HepG2 (cell line): Measurements from ENCODE around the gene SERPIND1. TPM values are rescaled to one million over a fixed set of nuclear protein-coding genes. Genes with fewer than 3 reads are reported as not detected.

Source experiments
- ATAC-seq: fragments of 200-7000 bp; cut with Tn5 transposase; 3 replicates; pipeline ENCODE4 v1.9.1; 2020; ENCODE audit warnings: mild to moderate bottlenecking, moderate library complexity
- BruUV-seq: library from RNA; stranded (reverse); fragments of 400-500 nt; replicated peaks from 2 replicates; lab custom pipeline; 2021; lab: Mats Ljungman, UMichigan
- CTCF ChIA-PET: fragments of 300-600 bp; formaldehyde crosslinking; extraction: SDS; loops from one replicate; lab custom pipeline; 2021; ENCODE audit warnings: low total read pairs, inconsistent platforms, low intra/inter-chr PET ratio; lab: Yijun Ruan, JAX
- POLR2A ChIA-PET: fragments of 350-600 bp; sonication (Branson Sonifier 250); formaldehyde crosslinking; loops from one replicate; lab custom pipeline; 2020; ENCODE audit warnings: antibody characterized with exemption, inconsistent platforms; lab: Yijun Ruan, JAX
- DNase-seq: peaks from one replicate; pipeline ENCODE4 v3.0.0-alpha.2; 2015; ENCODE audit warnings: low spot score
- FAIRE-seq: peaks from 3 replicates; lab custom pipeline; 2011; peaks lifted over from hg19 to GRCh38; lab: Jason Lieb, UNC
- H2AFZ ChIP-seq: one replicate; pipeline ENCODE4 v1.6.1; 2011; ENCODE audit warnings: low read length, inconsistent platforms
- H3K27ac ChIP-seq: fragments of 300-600 bp; 3 replicates; pipeline ENCODE4 v1.8.0; 2011; ENCODE audit warnings: mixed run types, mild to moderate bottlenecking, mixed read lengths, low read length, inconsistent platforms; ENCODE audit not compliant: insufficient read depth; ENCODE audit errors: extremely low read length
- H3K27me3 ChIP-seq, 2 experiments: fragments of 200-600 bp in 1 of 2; 2 replicates in 1 of 2; 3 replicates in 1 of 2; pipeline versions ENCODE4 v1.6.0 to v1.8.0; 2011; ENCODE audit warnings: low read length in 2 of 2, mild to moderate bottlenecking in 2 of 2, moderate library complexity in 2 of 2, inconsistent platforms in 1 of 2; ENCODE audit not compliant: insufficient read depth in 2 of 2, control insufficient read depth in 1 of 2
- H3K36me3 ChIP-seq, 2 experiments: fragments of 200-600 bp in 1 of 2; replicated peaks in 1 of 2; 2 replicates in 1 of 2; 3 replicates in 1 of 2; pipeline versions ENCODE4 v1.5.1 to v1.8.0; 2011; ENCODE audit warnings: low read length in 2 of 2, inconsistent platforms in 1 of 2; ENCODE audit not compliant: insufficient read depth in 2 of 2, control insufficient read depth in 1 of 2
- H3K4me1 ChIP-seq: 2 replicates; pipeline ENCODE4 v1.5.1; 2012; ENCODE audit warnings: low read length, inconsistent platforms; ENCODE audit not compliant: insufficient read depth
- H3K4me2 ChIP-seq: 2 replicates; pipeline ENCODE4 v1.6.0; 2011; ENCODE audit warnings: low read depth, low read length, inconsistent platforms
- H3K4me3 ChIP-seq, 3 experiments: fragments of 200-600 bp in 1 of 3; sonication (generic), shearing (Covaris generic) in 1 of 3; replicated peaks in 1 of 3; 2 replicates each; pipeline ENCODE4 v1.5.1; 2011 to 2016; ENCODE audit warnings: low read length in 3 of 3, inconsistent platforms in 2 of 3, low read depth in 2 of 3, mild to moderate bottlenecking in 2 of 3, control low read depth in 1 of 3, mixed read lengths in 1 of 3; ENCODE audit not compliant: insufficient read depth in 1 of 3
- H3K79me2 ChIP-seq: one replicate; pipeline ENCODE4 v1.6.1; 2011; ENCODE audit warnings: low read length, inconsistent platforms; ENCODE audit not compliant: insufficient read depth
- H3K9ac ChIP-seq: 2 replicates; pipeline ENCODE4 v1.6.0; 2011; ENCODE audit warnings: mild to moderate bottlenecking, low read depth, low read length, inconsistent platforms; ENCODE audit not compliant: insufficient read depth
- H3K9me3 ChIP-seq: 2 replicates; pipeline ENCODE4 v1.5.1; 2012; ENCODE audit warnings: mild to moderate bottlenecking, low read length
- H4K20me1 ChIP-seq: 2 replicates; pipeline ENCODE4 v1.6.0; 2011; ENCODE audit warnings: inconsistent platforms, mild to moderate bottlenecking, low read length, moderate library complexity; ENCODE audit not compliant: insufficient read depth
- ARHGAP35 ChIP-seq: sonication (generic); formaldehyde crosslinking; IDR thresholded peaks from 2 replicates; pipeline ENCODE4 v1.9.0; 2022; ENCODE audit warnings: mild to moderate bottlenecking, inconsistent platforms, moderate library complexity, missing genetic modification reagents, borderline replicate concordance
- GATA4 ChIP-seq: sonication (generic); IDR thresholded peaks from 2 replicates; pipeline ENCODE4 v1.6.1; 2016; ENCODE audit warnings: antibody characterized with exemption, low read depth, borderline replicate concordance
- KLF16 ChIP-seq, 2 experiments: sonication (generic) in 1 of 2; formaldehyde crosslinking in 1 of 2; IDR thresholded peaks; 2 replicates each; pipeline versions ENCODE4 v1.6.1 to v1.8.0; 2016 to 2023; ENCODE audit warnings: missing genetic modification reagents in 2 of 2, missing compliant biosample characterization in 1 of 2
- PHB2 ChIP-seq: fragments of 450-650 bp; IDR thresholded peaks from 2 replicates; pipeline ENCODE4 v1.6.1; 2018; ENCODE audit not compliant: partially characterized antibody
- POLR2A ChIP-seq, 2 experiments: IDR thresholded peaks; 2 replicates each; pipeline ENCODE4 v1.6.1; 2011; ENCODE audit warnings: low read depth in 2 of 2, low read length in 2 of 2, mild to moderate bottlenecking in 1 of 2, moderate library complexity in 1 of 2; ENCODE audit not compliant: insufficient read depth in 1 of 2
- REPIN1 ChIP-seq: sonication (generic); formaldehyde crosslinking; IDR thresholded peaks from 2 replicates; pipeline ENCODE4 v1.8.0; 2022; ENCODE audit warnings: missing genetic modification reagents, low read depth, mild to moderate bottlenecking, borderline replicate concordance
- ZBTB10 ChIP-seq: sonication (generic); formaldehyde crosslinking; IDR thresholded peaks from 2 replicates; pipeline ENCODE4 v1.4.0; 2020; ENCODE audit warnings: missing genetic modification reagents, borderline replicate concordance
- ZBTB42 ChIP-seq: sonication (generic); formaldehyde crosslinking; IDR thresholded peaks from 2 replicates; pipeline ENCODE4 v1.5.0; 2020; ENCODE audit warnings: mild to moderate bottlenecking, missing genetic modification reagents
- ZNF180 ChIP-seq: sonication (generic); formaldehyde crosslinking; IDR thresholded peaks from 2 replicates; pipeline ENCODE4 v1.4.0; 2020; ENCODE audit warnings: low read depth, missing genetic modification reagents, borderline replicate concordance
- ZNF225 ChIP-seq: sonication (generic); formaldehyde crosslinking; IDR thresholded peaks from 2 replicates; pipeline ENCODE4 v1.4.0; 2020; ENCODE audit warnings: mild to moderate bottlenecking, missing genetic modification reagents
- ZNF775 ChIP-seq: sonication (generic); formaldehyde crosslinking; IDR thresholded peaks from 2 replicates; pipeline ENCODE4 v1.4.0; 2020; ENCODE audit warnings: missing genetic modification reagents, mild to moderate bottlenecking, moderate library complexity, borderline replicate concordance
- ZNF790 ChIP-seq: sonication (generic); formaldehyde crosslinking; IDR thresholded peaks from 2 replicates; pipeline ENCODE4 v1.8.0; 2022; ENCODE audit warnings: missing genetic modification reagents, mild to moderate bottlenecking, borderline replicate concordance
- WGBS: methylation state at CpG from one replicate; pipeline ENCODE4 v1.1.6; 2017; ENCODE audit warnings: low lambda C conversion rate; 5-methylcytosine and 5-hydroxymethylcytosine counted together
- in situ Hi-C: cut with HindIII; loops from 2 replicates; pipeline ENCODE4 v1.10.0; 2017; ENCODE audit warnings: low pct_unique_long_range_greater_than_20kb; ENCODE audit not compliant: extremely low pct_ligation_motif_present
- intact Hi-C: fragments of 100-400 bp; cut with micrococcal nuclease; formaldehyde crosslinking; loops from one replicate; pipeline ENCODE4 v1.10.0; 2022; ENCODE audit not compliant: unreplicated experiment
- polyA plus RNA-seq, 8 experiments: library from polyadenylated mRNA; depleted of rRNA in 3 of 8; stranded (reverse) in 7 of 8; unstranded in 1 of 8; fragments of >200 nt; fragmentation: Illumina TruSeq in 4 of 8; extraction: Trizol in 4 of 8; gene quantifications; 2 replicates each; pipeline versions ENCODE4 v1.2.1 to v1.2.3, GENCODE V29; 2011 to 2016; ENCODE audit warnings: low read depth in 4 of 8, missing spikeins in 1 of 8, mixed read lengths in 1 of 8; ENCODE audit not compliant: insufficient read depth in 1 of 8
- total RNA-seq, 5 experiments: library from RNA; depleted of rRNA; stranded (reverse); fragments of >200 nt; fragmentation: Illumina TruSeq; extraction: Trizol; gene quantifications; 2 replicates each; pipeline ENCODE4 v1.2.3, GENCODE V29; 2016; ENCODE audit warnings: low read depth in 1 of 5
- TF ChIP-seq, protein P1 (sequence below): sonication (generic); formaldehyde crosslinking; conservative IDR thresholded peaks from 2 replicates; pipeline ENCODE4 v1.8.0; 2022; ENCODE audit warnings: missing genetic modification reagents
- TF ChIP-seq, protein P2 (sequence below): sonication (generic); formaldehyde crosslinking; IDR thresholded peaks from 2 replicates; pipeline ENCODE4 v1.4.0; 2020; ENCODE audit warnings: missing genetic modification reagents
- TF ChIP-seq, protein P3 (sequence below): IDR thresholded peaks from 2 replicates; pipeline ENCODE4 v1.6.1; 2012; ENCODE audit warnings: low read depth, low read length, improper control_type of control experiment

The SERPIND1 gene
- total and polyA plus RNA-seq, 2 of the 13 experiments (the other 11 are each of a cell fraction or from before 2014, with no cell fraction given), result 111 to 350 TPM

DNA sequence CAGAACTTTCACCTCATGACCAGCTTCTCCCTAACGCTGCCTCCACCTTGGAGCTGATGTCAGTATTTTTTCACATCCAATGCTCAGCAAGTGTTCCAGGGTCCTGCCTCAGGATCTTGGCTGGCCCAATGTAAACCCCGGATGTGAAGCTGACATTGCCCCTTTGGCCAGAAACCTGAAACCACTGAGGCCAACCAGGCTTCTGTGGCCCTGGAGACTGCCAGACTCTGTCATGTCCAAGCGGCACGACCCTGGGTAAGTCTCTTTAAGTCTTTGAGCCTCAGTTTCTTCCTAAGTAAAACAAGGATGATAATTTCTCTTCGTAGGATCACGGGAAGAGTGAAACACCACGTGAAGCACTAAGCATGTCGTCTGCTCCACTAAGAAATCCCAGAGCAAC, 22.8 kb downstream of the SERPIND1 start (continued):
- TF ChIP-seq, protein P1, sequence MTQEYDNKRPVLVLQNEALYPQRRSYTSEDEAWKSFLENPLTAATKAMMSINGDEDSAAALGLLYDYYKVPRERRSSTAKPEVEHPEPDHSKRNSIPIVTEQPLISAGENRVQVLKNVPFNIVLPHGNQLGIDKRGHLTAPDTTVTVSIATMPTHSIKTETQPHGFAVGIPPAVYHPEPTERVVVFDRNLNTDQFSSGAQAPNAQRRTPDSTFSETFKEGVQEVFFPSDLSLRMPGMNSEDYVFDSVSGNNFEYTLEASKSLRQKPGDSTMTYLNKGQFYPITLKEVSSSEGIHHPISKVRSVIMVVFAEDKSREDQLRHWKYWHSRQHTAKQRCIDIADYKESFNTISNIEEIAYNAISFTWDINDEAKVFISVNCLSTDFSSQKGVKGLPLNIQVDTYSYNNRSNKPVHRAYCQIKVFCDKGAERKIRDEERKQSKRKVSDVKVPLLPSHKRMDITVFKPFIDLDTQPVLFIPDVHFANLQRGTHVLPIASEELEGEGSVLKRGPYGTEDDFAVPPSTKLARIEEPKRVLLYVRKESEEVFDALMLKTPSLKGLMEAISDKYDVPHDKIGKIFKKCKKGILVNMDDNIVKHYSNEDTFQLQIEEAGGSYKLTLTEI (CRISPR knock-in tag), result no peak

DNA sequence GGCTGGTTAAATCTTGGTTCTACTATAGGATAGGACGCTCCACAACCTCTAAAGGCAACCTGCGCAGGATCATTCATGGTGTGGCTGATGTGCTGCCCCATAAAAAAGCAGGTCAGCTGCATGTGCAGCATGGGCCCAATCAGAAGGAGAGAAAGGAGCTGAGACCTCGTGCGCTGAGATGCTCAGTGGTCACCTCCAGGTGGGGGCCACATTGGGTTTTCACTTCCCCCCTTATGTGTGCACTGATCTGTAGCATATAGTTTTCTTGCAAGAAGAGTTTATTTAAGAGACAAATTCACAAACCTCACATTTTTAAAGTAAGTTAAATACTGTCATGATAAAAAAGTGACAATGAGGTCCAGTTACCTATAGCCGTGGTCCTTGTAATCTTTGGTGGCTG, 24.3 kb downstream of the SERPIND1 start:
- Histone ChIP-seq H3K4me3 (no peak overlapping the region), H2AFZ (no peak overlapping the region), H3K79me2 (no peaks in the 10 kb centered on the region), H3K27me3 (no peaks in the 10 kb centered on the region), H3K9ac (no peak overlapping the region), H3K27ac (no peak overlapping the region), H3K9me3 (no peaks in the 10 kb centered on the region), H3K36me3 (peaks cover 29 to 70% of the 10 kb centered on the region in 2 experiments), H4K20me1 (no peaks in the 10 kb centered on the region), H3K4me2 (no peak overlapping the region), H3K4me1 (peaks cover 23% of the 10 kb centered on the region)
- no peak for FAIRE-seq
- in situ Hi-C loops, result loop anchor here (10.0 kb wide), 1 partner anchor 57 kb away; the partner anchor contains the start of genes PI4KA and SNAP29
- DNase-seq, result no peak
- 100% methylated on average over 5 of the region's 5 CpGs for WGBS
- no peak for ATAC-seq
- BruUV-seq, result no TSS peak
- ChIA-PET POLR2A (no interaction called here), CTCF (no interaction called here)
- intact Hi-C loops, result no loop called here
- no peak for TF ChIP-seq GATA4
- TF ChIP-seq REPIN1 (CRISPR knock-in tag), result no peak
- TF ChIP-seq ZBTB10, result no peak
- TF ChIP-seq, protein P2, sequence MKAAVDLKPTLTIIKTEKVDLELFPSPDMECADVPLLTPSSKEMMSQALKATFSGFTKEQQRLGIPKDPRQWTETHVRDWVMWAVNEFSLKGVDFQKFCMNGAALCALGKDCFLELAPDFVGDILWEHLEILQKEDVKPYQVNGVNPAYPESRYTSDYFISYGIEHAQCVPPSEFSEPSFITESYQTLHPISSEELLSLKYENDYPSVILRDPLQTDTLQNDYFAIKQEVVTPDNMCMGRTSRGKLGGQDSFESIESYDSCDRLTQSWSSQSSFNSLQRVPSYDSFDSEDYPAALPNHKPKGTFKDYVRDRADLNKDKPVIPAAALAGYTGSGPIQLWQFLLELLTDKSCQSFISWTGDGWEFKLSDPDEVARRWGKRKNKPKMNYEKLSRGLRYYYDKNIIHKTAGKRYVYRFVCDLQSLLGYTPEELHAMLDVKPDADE (CRISPR knock-in tag), result no peak
- TF ChIP-seq ARHGAP35 (CRISPR knock-in tag), result no peak
- no peak for TF ChIP-seq ZNF225
- no peak for TF ChIP-seq ZNF180 (CRISPR knock-in tag)
- TF ChIP-seq PHB2, result no peak
- no peak for TF ChIP-seq POLR2A (IDR thresholded peaks at IDR 0.05; ENCODE audit: insufficient read depth in 1 of 2, low read depth in 2 of 2, low read length in 2 of 2)
- no peak for TF ChIP-seq ZNF790 (CRISPR knock-in tag)
- TF ChIP-seq KLF16 (CRISPR knock-in tag; IDR thresholded peaks at IDR 0.05), result no peak
- TF ChIP-seq ZNF775 (CRISPR knock-in tag), result no peak
- TF ChIP-seq, protein P3, sequence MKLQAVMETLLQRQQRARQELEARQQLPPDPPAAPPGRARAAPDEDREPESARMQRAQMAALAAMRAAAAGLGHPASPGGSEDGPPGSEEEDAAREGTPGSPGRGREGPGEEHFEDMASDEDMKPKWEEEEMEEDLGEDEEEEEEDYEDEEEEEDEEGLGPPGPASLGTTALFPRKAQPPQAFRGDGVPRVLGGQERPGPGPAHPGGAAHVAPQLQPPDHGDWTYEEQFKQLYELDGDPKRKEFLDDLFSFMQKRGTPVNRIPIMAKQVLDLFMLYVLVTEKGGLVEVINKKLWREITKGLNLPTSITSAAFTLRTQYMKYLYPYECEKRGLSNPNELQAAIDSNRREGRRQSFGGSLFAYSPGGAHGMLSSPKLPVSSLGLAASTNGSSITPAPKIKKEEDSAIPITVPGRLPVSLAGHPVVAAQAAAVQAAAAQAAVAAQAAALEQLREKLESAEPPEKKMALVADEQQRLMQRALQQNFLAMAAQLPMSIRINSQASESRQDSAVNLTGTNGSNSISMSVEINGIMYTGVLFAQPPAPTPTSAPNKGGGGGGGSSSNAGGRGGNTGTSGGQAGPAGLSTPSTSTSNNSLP, result no peak
- TF ChIP-seq ZBTB42 (CRISPR knock-in tag), result no peak
